Body of pancreas (tissue), 4 donors: ENCODE results near the gene FBXL2.

Experiments
- POLR2A ChIP-seq, 3 donors: fragments of 450-650 bp; IDR thresholded peaks; one replicate each; pipeline ENCODE4 v1.6.1; 2016; ENCODE audit warnings: antibody characterized with exemption in 3 of 3, mild to moderate bottlenecking in 2 of 3
- TF ChIP-seq, protein P1 (sequence below), 7 experiments: fragments of 450-650 bp in 4 of 7; fragments of 200-600 bp in 3 of 7; sonication (generic) in 3 of 7; IDR thresholded peaks; one replicate each; pipeline ENCODE4 v1.5.1; 2016 to 2019; ENCODE audit warnings: antibody characterized with exemption in 7 of 7

DNA sequence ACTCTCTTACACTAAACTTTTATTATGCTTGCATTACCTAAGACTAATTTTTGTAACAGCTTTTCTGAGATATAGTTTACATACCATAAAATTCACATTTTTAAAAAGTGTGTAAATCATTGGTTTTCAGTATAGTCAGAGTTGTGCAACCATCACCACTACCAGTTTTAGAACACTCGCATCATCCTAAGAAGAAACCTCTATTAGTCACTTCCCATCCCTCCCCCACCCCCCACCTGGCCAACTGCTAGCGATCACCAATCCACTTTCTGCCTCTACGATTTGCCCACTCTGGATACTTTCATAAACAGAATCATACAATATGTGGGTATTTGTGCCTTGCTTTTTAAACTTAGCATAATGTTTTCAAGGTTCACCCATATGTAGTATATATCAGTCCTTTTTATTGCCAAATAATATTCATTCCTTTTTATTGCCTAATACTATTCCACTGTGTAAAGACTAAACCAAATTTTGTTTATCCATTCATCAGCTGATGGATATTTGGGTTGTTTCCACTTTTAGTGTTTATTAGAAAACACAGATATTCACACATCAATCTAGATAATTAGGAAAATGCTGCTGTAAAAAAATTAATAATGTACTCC is 139.9 kb downstream of the FBXL2 start:
- TF ChIP-seq, protein P1, sequence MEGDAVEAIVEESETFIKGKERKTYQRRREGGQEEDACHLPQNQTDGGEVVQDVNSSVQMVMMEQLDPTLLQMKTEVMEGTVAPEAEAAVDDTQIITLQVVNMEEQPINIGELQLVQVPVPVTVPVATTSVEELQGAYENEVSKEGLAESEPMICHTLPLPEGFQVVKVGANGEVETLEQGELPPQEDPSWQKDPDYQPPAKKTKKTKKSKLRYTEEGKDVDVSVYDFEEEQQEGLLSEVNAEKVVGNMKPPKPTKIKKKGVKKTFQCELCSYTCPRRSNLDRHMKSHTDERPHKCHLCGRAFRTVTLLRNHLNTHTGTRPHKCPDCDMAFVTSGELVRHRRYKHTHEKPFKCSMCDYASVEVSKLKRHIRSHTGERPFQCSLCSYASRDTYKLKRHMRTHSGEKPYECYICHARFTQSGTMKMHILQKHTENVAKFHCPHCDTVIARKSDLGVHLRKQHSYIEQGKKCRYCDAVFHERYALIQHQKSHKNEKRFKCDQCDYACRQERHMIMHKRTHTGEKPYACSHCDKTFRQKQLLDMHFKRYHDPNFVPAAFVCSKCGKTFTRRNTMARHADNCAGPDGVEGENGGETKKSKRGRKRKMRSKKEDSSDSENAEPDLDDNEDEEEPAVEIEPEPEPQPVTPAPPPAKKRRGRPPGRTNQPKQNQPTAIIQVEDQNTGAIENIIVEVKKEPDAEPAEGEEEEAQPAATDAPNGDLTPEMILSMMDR (IDR thresholded peaks at IDR 0.05), result no peak
- TF ChIP-seq POLR2A (IDR thresholded peaks at IDR 0.05), result no peak
